GM21515 (cell line): ENCODE measurements around the gene ANO7.
A peak's percentile ranks its signal among the peaks of the same experiment; 100 is the strongest.

Experiments used
- ATAC-seq: cut with Tn5 transposase; IDR thresholded peaks from one replicate; pipeline ENCODE4 v1.9.1; 2021; ENCODE audit not compliant: unreplicated experiment

Gene ANO7

GRCh38 chr2:241269707-241270520 lies 81.4 kb downstream of the ANO7 start:
- ATAC-seq = no peak

GRCh38 chr2:241270531-241270930 lies 82.1 kb downstream of the ANO7 start:
- ATAC-seq = no peak

GRCh38 chr2:241271706-241272302 lies 83.3 kb downstream of the ANO7 start:
- peak; percentile 34 for ATAC-seq

- peak; percentile 52 for ATAC-seq
Observed at GRCh38 chr2:241272303-241273209, 84.1 kb downstream of the ANO7 start.

- ATAC-seq = no peak
Observed at GRCh38 chr2:241273210-241274020, 84.9 kb downstream of the ANO7 start.

GRCh38 chr2:241274127-241274526 lies 85.7 kb downstream of the ANO7 start:
- ATAC-seq = no peak
